ENCODE measurements around the gene ADAMTS5.

The ADAMTS5 gene

DNA sequence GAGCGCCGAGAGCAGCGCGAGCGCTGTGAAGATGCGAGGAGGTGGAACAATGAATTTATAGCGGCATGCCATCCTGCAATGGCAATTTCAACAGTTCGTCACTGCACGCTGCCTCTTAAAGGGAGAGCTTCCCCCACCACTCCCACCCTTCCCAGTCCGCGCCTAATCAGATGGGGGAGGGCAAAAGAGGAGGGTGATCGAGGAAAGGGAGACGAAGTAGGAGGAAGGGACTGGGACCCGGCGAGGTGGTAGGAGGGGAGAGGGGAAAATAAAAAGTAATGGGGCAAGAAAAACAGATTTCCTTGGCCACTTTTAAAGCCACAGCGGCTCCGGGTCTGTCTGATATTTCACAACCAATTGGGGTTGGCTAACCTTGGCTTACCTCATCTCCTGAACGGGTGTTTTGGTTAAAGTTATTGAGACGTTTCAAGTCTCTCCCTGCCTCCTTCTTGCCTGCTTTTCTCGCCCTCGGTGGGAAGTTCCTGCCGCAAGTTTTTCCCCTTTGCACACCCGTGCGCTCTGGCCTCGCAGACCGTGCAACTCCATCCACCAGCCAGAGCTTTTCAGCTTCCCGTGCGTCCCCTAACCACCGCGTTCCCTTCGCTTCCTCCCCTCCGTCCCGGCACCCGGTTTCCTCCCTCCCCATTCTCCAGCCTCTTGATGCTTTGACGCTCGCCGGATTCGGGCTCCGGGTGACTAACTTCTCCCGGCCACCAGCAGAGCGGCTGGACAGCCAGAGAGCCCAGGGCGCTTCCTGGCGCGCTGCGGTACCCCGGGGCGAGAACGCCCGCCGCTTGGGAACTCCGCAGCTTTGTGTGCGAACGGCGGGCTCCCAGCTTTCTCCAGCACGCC, at the start of gene ADAMTS5:
ADAMTS5 (minus strand) TSS at position 27 of the 852 bp plus-strand sequence. CDS start 697 bp downstream, outside the sequence.
- no peak for DNase-seq

DNA sequence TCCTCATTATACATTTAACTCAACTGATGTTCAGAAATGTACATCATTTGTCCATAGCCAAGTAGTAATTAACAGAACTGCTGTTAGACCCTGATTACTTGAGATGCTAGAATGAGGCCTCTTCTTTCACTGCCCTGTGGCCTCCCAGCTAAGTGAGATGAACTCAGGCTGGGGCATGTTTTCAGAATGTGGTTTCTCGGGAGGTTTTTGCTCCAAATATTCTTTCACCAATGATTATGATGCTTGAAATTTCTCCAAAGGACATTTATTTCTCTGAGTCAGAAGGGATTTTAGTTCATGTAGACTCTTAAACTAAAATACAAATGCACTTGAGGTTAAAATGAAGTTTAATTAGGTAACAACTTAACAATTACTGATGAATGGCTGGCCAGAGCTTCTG, 34.6 kb upstream of the ADAMTS5 start:
- no peak for DNase-seq

DNA sequence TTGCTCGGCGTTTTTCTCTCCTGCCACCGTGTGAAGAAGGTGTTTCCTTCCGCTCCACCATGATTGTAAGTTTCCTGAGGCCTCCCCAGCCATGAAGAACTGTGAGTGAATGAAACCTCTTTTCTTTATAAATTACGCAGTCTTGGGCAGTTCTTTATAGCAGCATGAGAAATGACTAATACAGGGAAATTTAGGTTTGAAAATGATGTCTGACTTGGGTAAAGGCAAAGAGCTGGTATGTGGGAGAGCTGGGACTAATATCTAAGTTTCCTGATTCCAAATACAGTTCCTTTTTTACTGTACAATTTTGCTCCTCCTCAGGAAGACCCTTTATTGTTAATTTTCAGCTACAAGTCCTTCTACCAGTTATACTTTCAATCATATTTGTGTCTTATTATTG, 16.7 kb upstream of the ADAMTS5 start:
- no peak for DNase-seq

DNA sequence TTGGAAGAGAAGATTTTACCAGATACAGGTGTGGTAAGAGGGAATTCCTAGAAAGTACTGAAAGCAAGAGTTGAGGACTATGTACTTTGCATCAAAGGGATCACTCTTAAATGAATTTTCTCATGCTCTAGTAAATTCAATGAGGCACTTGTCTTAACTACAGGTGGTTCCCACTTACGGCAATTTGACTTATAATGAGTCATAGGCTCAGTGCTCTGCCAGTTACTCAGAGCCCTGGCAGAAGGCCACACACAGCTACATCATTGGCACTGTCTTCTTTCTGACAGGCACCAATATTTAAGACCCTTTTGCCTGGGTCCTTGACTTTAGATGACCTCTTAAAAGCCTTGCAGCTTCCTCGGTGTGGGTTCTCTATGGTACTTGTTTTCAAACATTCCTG, 15.9 kb upstream of the ADAMTS5 start:
- no peak for DNase-seq

DNA sequence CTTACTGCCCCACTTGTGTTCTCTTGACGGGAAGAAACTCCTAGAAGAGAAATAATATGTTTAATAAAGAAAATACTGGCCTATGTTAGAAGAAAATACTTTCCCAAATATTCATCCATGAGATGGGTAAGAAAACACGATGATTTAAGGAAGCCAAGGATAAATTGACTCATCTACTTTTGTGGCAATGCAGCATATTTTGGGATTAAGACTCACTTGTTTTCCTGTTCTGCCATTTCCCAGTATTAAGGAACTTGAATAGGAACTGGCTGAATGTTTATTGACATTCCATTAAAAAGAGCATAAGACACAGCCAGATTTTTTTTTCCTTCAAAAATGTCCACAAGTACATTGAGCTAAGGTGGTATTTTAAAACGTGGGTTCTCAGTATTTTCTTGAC, 10.9 kb upstream of the ADAMTS5 start:
- DNase-seq, result no peak

DNA sequence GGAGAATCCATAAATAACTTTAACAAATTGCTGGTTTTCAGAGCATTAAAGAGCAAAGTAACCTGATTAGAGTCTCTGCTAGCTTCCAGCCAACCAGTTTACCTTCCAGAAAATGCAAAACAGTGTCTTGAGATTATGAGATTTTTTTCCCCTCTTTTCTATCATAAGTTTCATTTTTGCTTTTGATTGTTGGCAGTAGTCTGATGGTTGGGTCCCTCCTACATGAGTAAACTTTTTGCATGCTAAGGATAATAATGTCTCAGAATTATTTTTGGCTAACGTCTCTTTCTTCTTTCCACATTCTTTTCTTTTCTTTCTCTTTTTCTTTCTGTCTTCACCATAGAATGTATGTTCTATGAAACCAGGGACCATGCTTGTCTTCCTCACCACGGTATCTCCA, 6.3 kb upstream of the ADAMTS5 start:
- DNase-seq, result no peak

DNA sequence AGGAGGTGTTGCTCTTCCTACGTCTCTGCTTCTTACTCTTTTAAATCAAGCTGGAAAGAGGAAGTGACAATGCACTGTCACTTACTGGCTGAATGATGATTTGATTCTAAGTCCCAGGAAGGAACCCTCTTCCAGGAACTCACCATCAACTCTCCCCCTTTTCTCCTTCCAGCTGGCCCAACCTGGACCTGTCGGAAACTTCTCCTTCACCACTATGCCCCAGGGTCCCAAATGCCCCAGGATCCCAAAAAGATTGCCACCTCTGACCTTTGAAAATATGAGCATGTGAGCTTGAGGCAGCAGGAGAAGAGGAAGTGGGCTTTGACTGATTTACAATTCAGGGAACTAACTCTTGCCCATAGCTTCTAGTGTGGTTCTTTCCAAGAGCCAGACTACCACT, 5.3 kb upstream of the ADAMTS5 start:
- DNase-seq, result no peak

DNA sequence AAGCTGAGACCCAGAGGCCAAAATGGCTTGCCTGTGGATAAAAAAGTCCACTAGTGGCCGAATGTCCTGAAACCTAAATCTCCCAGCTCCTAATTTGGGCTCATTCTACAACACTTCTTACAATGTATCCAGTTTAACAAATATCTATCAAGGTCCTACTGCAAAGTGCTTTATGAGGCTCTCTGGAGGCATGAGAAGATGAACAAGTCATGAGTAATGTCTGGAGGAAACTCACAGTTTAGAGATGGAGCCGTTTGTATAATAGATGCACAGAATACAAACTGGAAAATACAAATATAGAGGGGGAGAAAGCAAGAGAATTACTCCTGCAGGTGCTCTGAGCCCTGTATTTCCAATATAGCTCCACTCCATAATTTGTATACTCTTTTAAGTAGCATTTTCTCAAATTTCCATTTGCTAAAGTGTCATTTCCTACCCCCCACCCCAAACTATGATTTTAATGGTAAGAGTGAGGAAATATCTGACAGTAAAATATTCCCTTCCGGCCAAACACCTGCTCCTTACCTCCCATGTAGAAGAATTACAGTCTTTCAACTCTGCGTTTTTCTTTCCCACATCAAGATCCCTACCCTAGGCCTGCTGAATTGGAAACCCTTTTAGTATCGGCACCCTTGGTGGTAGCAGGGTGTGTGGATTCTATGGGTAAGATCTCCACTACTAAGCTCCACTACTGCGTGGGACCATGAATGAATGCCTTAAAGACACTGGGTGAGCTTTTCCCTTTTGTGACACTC, 3.3 kb upstream of the ADAMTS5 start:
- no peak for DNase-seq

DNA sequence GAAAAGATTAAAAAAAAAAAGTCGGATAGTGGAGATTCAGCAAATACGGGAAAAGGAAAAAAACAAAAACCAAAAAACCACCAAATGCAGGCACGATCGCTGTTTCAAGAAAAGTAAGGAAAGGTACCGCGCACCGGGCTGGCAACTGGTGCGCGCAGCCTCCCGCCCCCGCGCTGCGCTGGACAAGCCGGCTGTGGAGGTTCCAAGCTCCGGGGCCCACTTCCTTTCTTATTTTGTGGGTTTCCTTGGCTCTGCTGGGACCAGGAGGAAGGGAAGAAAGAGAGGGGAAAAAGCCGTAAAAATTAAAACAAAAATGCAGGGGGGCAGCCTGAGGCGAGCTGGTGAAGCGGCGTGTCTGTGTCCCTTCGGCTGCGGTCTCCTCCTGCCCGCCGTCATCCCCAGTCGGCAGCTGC, 233 bp downstream of the ADAMTS5 start:
- DNase-seq, result no peak

DNA sequence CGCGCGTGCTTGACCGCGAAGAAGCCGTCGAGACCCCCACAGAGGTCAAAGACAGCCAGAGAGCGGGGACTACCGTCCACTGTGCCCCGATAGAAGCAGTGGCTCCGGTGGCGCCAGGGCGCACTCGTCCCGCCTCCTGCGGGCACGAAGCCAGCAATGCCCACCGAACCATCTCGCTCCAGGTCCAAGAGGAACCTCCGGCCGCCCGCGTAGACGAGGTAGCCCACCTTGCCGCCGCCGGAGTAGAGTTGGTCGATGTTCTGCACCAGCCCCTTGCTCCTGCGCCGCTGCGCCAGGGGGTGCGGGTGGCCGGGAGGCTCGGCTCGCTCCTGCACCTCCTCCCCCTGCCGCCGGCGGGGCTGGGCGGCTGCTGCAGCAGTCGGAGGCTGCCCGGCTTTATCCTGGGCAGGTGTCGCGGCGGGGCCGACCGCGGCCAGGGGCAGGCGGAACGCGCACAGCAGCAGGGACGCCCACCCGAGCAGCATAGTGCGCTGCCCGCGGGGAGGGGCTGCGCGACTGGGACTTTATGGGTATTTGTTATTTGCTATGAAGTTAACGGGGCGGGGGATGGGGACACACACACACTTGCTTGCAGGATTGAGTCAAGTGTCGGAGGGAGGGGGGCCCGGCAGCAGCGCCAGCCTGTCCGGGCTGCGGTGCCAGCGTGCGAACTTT, 844 bp downstream of the ADAMTS5 start:
- DNase-seq, result no peak

DNA sequence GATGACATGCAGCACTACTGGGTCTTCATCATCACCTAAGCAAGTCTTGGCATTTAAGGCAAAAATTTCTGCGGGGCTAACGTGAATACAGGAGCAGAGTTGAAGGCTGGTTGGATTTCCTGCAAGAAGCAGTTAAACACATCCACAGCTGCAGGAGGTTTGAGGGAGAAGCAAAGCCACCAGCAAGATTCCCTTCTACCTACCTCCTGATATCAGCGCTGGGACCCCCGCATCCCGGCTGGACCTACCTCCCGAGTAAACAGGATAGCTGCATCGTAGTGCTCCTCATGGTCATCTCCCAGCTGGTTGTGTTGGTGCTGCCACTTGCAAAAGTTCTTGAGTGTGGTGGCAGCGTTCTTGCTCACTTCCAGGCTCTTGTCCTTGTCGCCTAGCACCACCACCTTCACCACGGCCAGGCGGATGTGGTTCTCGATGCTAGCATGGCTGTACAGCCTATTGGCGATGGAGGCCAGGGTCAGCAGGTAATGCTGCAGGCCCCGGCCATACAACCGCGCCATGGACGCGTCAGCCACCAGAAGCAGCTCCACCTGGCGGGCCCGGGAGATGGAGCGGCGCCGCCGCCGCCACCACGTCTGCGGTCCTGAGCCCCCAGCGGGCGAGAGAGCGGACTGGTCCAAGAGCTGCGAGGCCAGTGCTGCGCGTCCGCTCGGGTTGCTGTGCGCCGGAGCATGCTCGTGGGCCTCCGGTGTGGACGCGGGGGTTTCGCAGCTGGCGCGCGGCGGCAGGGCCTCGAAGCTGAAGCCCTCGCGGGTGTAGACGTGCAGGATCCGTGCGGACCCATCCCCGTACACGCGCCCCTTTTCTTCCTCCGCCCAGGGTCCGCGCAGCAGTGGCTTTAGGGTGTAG, 1.6 kb downstream of the ADAMTS5 start:
- DNase-seq, result no peak

DNA sequence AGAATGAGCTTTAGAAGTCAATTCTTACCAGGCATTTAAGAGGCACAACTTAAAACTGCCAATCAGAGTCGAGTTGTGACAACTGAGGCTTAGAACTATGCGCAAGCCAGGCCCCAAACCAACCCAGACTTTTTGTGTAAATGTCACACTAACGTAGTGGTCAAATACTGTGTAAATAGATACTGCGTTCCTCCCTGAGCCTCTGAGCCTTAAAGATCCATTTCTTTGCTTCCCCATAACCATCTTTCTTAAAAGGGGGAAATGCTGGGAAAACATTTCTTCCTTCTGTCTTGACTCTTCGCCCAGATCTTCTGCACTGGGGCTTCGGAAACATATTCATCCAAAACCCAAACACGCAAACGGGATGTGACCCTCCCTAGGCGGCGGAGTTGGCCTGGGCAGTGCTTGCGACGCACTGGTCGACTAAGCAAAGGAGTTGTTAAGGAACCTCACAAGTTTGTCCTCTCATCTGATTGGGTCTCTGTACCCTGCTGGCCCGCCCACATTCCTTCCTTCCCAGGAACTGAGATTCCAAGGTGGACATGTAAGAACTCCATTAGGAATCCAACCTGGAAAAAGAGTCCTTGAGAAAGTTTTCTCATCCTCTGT, 2.6 kb downstream of the ADAMTS5 start:
- DNase-seq, result no peak

DNA sequence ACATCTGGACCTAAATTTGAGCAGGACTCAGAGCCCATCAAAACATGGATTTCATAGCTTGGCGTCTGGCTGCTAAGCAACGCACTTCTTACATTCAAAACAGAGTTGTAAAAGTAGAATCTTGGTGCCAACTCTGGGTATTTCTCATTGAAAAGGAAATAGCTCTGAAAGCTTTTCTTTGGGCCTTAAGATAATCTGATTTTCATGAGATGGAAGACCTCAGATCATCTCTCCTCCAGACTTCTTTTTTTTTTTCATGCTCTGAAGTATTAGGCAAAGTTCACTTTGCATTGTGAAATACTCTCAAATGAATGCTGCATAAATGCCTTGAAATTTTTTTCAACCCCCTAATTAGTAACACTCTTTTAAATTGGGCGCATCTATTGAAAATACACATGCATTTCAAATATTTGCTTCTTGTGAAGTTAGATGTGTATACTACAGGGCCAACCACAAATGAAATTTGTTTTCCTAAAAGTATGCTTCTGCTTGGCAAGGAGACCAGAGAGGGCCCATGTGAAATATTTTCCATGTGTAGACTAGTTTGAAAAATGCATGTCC, 4.2 kb downstream of the ADAMTS5 start:
- DNase-seq, result no peak

DNA sequence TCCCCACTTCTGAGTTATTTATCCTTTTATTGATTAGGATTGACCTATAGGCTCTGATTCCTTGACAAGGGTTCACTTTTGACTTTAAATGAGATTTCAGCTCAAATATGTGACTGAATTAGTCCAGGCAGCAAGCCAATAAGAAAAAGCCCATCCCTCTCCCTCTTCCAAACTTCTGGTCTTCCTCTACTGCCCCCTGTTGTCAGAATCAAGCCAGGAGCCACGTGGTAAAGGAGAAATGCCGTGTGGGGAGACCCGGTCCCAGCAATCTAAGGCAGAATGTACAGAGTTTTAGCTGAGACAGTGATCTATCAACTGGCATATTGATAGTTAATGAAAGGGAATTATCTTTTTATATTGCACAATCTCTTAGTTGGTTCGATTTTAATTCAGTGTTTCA, 5.2 kb downstream of the ADAMTS5 start:
- DNase-seq, result no peak

DNA sequence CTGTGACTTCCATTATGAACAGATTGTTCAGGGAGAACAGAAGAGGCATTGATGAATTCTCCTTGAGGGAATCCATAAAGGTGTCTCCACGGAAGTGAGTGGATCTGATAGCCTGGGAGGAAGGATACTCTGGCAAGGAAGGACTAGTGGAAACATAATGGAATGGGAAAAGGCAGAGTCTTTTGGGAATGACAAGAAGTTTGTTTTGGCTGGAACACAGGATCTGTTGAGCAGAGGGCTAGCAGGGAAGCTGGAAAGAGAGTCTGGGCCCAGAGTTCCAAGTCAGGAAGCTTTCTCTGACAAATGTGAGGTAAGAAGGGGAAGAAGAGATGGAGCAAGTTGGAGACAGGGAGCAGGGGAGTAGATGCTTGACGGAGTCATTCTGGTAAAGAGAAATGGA, 8.1 kb downstream of the ADAMTS5 start:
- no peak for DNase-seq

DNA sequence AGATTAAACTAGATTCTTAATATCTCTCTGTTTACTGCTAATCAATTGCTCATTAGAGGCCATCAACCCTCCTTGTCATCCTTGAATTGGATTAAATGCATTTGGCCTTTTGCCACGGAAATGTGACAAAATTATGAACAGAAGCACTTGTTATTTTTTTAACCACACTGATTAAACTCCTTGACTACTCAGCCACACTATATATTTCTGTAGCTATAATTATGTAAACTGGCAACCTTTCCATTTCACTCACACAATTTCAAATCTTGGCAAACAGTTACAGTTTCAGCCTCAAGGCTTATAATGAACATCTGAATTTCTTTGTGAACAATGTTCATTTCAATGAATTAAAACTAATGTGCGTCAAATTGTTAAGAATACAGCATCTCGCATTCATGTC, 10.1 kb downstream of the ADAMTS5 start:
- no peak for DNase-seq

DNA sequence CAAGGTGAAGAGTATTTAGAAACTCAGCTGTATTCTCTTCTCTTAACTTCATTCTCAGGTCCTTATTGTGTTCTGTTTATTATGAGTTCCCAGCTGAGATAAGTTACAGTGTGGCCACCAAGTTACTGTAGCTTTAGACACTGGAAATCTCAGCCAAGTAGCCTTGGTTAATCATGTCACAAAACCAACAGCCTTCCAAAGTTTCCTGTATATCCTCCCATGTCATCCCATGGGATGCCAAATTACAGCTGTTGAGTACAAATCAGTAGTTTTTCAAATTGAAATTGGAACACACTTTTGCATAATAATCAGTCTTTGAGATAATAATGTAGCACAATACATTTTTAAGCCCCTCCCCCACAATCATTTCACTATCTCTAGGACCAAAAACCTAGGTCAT, 10.7 kb downstream of the ADAMTS5 start:
- DNase-seq, result no peak

DNA sequence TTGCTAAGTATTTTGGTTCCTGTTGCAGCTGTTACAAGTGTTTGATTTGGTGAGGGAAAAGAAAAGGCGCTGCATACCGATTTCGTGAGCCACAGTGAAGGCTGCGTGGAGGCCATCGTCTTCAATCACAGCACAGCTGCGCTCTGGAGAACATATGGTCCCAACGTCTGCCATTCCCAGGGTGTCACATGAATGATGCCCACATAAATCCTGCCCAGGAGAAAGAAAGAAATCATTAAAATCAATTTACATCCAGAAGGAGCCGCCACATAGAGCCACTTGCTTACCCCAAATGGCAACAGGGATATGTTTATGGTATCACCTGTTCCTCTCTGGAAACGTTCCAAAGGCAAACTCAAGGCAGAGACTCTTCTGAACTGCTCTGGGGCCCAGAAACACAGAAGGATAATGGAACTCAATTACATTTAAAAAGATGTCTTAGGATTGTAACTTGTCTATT, 12.2 kb downstream of the ADAMTS5 start:
- DNase-seq, result no peak

DNA sequence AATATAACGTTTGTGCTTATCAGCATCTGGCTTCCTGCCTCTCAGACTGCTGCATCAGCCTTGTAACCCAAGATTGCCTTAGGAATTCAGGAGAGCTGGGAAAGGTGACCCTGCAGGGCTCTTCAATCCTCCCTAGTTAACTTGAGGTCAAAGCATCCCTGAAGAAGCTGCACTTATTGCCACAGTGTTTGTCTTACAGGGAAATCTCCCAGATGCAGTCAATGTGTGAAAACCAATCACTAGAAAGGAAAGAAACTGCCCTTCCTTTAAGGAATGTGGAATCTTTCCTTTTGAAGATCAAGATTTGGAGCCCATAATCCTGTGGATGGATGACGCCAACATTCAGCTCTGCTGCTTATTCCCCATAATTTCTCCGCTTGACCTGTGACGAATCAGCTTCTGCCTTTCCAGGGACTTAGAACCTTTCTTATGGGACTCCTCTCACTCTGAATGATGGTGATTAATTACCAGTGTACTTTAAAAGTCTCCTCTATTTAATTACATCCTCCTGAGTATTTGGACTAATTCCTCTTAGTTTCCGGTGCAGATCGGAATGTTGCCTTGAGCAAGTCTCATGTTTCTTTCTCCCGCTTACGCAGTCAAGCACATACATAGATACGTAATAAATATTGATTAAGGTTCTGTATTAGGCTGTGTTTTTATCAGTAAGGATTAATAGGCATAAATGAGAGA, 14.4 kb downstream of the ADAMTS5 start:
- DNase-seq, result no peak

DNA sequence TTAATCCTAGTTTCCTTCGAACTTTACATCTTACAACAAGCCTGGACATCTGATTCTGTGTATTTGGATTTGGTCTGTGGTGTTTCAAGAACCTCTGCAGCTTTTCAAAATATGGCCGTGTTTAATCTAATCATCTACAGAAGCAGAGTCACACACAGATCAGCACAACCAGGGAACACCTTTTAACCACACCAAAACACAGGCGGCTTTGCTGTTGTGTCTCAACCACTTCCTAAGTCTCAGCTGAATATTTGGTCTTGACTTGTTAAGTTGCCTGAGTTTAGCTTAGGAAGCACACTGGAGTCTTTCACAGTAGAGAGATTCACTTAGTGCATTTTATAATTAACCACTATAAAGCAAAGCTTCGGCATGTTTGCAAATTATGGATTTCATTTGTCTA, 17.1 kb downstream of the ADAMTS5 start:
- DNase-seq, result no peak

DNA sequence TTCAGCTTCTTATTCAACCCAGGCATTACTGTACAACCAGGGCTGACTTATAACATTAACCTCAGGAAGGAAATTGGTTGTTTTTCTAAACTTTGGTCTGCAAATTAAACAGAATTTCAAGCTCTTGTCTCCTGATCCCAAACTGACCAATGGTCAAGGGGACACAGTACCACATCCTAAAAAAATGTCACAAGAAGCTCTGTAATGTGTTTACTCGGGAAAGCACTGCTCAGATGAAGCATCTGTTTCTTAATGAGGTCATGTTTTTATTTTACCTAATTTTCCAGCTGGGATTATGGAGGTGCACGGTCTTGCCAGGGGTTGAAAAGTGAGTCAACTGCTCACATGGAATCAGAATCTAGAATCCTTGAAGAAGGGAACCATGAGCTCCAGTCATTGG, 18.7 kb downstream of the ADAMTS5 start:
- DNase-seq, result no peak

Measured in activated naive CD4-positive, alpha-beta T cell (primary cell).